SU-DHL-6 (cell line): ENCODE measurements around the gene LRRC46.
A peak's percentile ranks its signal among the peaks of the same experiment; 100 is the strongest.

Source experiments
- H2AFZ ChIP-seq: fragments of 200-600 bp; sonication (generic); 2 replicates; pipeline ENCODE4 v1.6.1; 2014; ENCODE audit warnings: low read depth, mild to moderate bottlenecking, moderate library complexity, mixed read lengths, antibody characterized with exemption, low read length; ENCODE audit not compliant: severe bottlenecking
- H3F3A ChIP-seq: fragments of 200-600 bp; shearing (Covaris generic); 2 replicates; pipeline ENCODE4 v1.6.0; 2016; ENCODE audit warnings: antibody characterized with exemption, mild to moderate bottlenecking; ENCODE audit not compliant: insufficient read depth
- H3K27ac ChIP-seq: fragments of 200-600 bp; sonication (generic); 2 replicates; pipeline ENCODE4 v1.5.1; 2016; ENCODE audit warnings: low read depth, mild to moderate bottlenecking, low read length, moderate library complexity, mixed read lengths
- H3K27me3 ChIP-seq: fragments of 200-600 bp; sonication (generic), shearing (Covaris generic); 2 replicates; pipeline ENCODE4 v1.6.0; 2014; ENCODE audit warnings: mild to moderate bottlenecking, low read length
- H3K36me3 ChIP-seq: fragments of 200-600 bp; sonication (generic); 2 replicates; pipeline ENCODE4 v1.6.1; 2014; ENCODE audit warnings: mild to moderate bottlenecking, low read length, mixed read lengths
- H3K4me2 ChIP-seq: fragments of 300-600, 200-600 bp; shearing (Covaris generic), sonication (generic); 2 replicates; pipeline ENCODE4 v1.6.0; 2014; ENCODE audit warnings: low read length, low read depth, mild to moderate bottlenecking; ENCODE audit not compliant: poor library complexity, severe bottlenecking
- H3K4me3 ChIP-seq: fragments of 200-600 bp; sonication (generic); 2 replicates; pipeline ENCODE4 v1.5.1; 2014; ENCODE audit warnings: antibody characterized with exemption, low read length, mild to moderate bottlenecking, mixed read lengths; ENCODE audit not compliant: insufficient read depth, poor library complexity, severe bottlenecking
- H3K79me2 ChIP-seq: fragments of 200-600 bp; sonication (generic); 2 replicates; pipeline ENCODE4 v1.6.1; 2014; ENCODE audit warnings: mild to moderate bottlenecking, low read length, moderate library complexity; ENCODE audit not compliant: insufficient read depth
- H3K9ac ChIP-seq: fragments of 200-600 bp; sonication (generic); 2 replicates; pipeline ENCODE4 v1.7.0; 2014; ENCODE audit warnings: mild to moderate bottlenecking, low read length
- H3K9me2 ChIP-seq: fragments of 200-600 bp; sonication (generic); replicated peaks from 2 replicates; pipeline ENCODE4 v1.6.1; 2014; ENCODE audit warnings: low read length; ENCODE audit not compliant: insufficient read depth
- H3K9me3 ChIP-seq: fragments of 200-600 bp; sonication (generic); 2 replicates; pipeline ENCODE4 v1.6.1; 2014; ENCODE audit warnings: low read length, mixed read lengths; ENCODE audit not compliant: insufficient read depth
- H4K20me1 ChIP-seq: fragments of 200-600 bp; sonication (generic); 2 replicates; pipeline ENCODE4 v1.6.1; 2014; ENCODE audit warnings: low read depth, mild to moderate bottlenecking, antibody characterized with exemption, low read length, moderate library complexity, mixed read lengths
- EZH2phosphoT487 ChIP-seq: fragments of 200-600 bp; sonication (generic), shearing (Covaris generic); conservative IDR thresholded peaks from 2 replicates; pipeline ENCODE4 v1.6.1; 2018; ENCODE audit warnings: mild to moderate bottlenecking, antibody characterized with exemption, low read length, moderate library complexity, mixed read lengths
- TF ChIP-seq, protein P1 (sequence below): fragments of 200-600 bp; sonication (generic); IDR thresholded peaks from one replicate; pipeline ENCODE4 v1.5.1; 2017; ENCODE audit warnings: antibody characterized with exemption, mild to moderate bottlenecking, low read length, moderate library complexity; ENCODE audit not compliant: insufficient read depth, poor library complexity, severe bottlenecking

LRRC46 gene

DNA sequence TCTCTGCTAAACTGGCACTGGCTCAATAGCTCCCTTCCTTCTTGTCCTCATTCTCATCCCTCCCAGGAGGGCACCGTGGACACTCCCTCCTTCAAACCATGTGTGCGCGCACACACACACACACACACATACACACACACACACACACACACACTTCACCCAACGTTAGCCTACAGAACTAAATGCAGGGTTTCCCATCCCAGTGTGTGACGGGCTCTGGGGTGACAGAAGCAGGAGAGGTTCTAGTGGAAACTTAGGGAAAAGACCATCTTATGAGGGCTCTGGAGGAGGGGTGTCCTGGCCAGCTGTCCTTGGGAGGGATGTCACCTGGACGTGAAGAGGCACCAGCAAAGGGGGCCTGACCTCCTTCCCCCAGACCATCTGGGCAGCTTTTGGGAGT is 29.6 kb upstream of the LRRC46 start:
- Histone ChIP-seq H3K9ac (no peak overlapping the region), H3K4me3 (no peak overlapping the region), H3K4me2 (no peak overlapping the region), H3F3A (no peaks in the 10 kb centered on the region), H3K27me3 (no peaks in the 10 kb centered on the region), H3K36me3 (no peaks in the 10 kb centered on the region), H3K79me2 (no peaks in the 10 kb centered on the region), H4K20me1 (no peaks in the 10 kb centered on the region), H3K9me3 (no peaks in the 10 kb centered on the region), H3K9me2 (no peaks in the 10 kb centered on the region), H2AFZ (no peak overlapping the region), H3K27ac (no peak overlapping the region)
- TF ChIP-seq, protein P1, sequence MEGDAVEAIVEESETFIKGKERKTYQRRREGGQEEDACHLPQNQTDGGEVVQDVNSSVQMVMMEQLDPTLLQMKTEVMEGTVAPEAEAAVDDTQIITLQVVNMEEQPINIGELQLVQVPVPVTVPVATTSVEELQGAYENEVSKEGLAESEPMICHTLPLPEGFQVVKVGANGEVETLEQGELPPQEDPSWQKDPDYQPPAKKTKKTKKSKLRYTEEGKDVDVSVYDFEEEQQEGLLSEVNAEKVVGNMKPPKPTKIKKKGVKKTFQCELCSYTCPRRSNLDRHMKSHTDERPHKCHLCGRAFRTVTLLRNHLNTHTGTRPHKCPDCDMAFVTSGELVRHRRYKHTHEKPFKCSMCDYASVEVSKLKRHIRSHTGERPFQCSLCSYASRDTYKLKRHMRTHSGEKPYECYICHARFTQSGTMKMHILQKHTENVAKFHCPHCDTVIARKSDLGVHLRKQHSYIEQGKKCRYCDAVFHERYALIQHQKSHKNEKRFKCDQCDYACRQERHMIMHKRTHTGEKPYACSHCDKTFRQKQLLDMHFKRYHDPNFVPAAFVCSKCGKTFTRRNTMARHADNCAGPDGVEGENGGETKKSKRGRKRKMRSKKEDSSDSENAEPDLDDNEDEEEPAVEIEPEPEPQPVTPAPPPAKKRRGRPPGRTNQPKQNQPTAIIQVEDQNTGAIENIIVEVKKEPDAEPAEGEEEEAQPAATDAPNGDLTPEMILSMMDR = no peak
- no peak for TF ChIP-seq EZH2phosphoT487

GRCh38 chr17:47802341-47803022 is 29.0 kb upstream of the LRRC46 start:
- Histone ChIP-seq H3K9me2 (no peaks in the 10 kb centered on the region), H3K9me3 (no peaks in the 10 kb centered on the region), H3K79me2 (no peaks in the 10 kb centered on the region), H2AFZ (no peak overlapping the region), H3K4me2 (no peak overlapping the region), H3K9ac (no peak overlapping the region), H3F3A (no peaks in the 10 kb centered on the region), H3K27me3 (no peaks in the 10 kb centered on the region), H4K20me1 (no peaks in the 10 kb centered on the region), H3K36me3 (no peaks in the 10 kb centered on the region), H3K4me3 (no peak overlapping the region), H3K27ac (no peak overlapping the region)
- no peak for TF ChIP-seq EZH2phosphoT487
- TF ChIP-seq, protein P1 = peak; percentile 48

- Histone ChIP-seq H3K27me3 (no peaks in the 10 kb centered on the region), H3F3A (no peaks in the 10 kb centered on the region), H2AFZ (no peak overlapping the region), H3K27ac (no peak overlapping the region), H3K9ac (no peak overlapping the region), H3K36me3 (no peaks in the 10 kb centered on the region), H4K20me1 (no peaks in the 10 kb centered on the region), H3K4me2 (no peak overlapping the region), H3K4me3 (no peak overlapping the region), H3K9me3 (no peaks in the 10 kb centered on the region), H3K79me2 (no peaks in the 10 kb centered on the region), H3K9me2 (no peaks in the 10 kb centered on the region)
- no peak for TF ChIP-seq EZH2phosphoT487
- TF ChIP-seq, protein P1 = no peak
These were observed 28.3 kb upstream of the LRRC46 start for GRCh38 chr17:47803201-47803600.
